ENCODE data around the gene MRPL16.

DNA sequence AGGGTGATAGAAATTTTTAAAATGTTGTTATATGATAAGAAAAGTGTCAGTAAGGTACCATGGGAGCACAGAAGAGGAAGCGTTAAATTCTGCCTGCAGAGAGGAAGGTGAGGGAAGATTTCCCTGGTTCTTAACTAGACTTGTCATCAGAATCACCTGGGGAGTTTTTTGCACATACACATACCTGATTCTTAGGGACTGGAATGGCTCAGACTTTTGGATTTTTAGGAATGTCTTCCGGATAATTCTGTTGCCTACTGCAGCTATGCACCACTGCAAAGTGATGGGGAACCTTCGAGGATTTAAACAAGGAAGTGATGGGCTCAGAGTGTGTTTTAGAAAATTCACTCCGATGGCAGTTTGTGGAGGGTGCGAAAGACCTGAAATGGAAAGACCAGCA lies 33.5 kb downstream of the MRPL16 start:
- TF ChIP-seq POLR2A (IDR thresholded peaks at IDR 0.05; ENCODE audit: low read length) (no peak), GATA1 (IDR thresholded peaks at IDR 0.05; ENCODE audit: low read depth, low read length) (no peak)

Measured in erythroblast (primary cell).